ENCODE data around the gene GSTK1. TPM values are rescaled to one million over a fixed set of nuclear protein-coding genes. Genes with fewer than 3 reads are reported as not detected.

Gene GSTK1
- total and polyA plus RNA-seq, 2 donors (not counting 1 experiment from before 2014, with no cell fraction given), result 181 to 315 TPM

- WGBS (ENCODE audit: insufficient coverage), result 100% methylated on average over 1 of the region's 3 CpGs
- H3K27ac ChIP-seq (ENCODE audit: low read length in 2 of 2), result peak overlapping the region; percentile 84 to 94
Measured at GRCh38 chr7:143256325-143256724, 6.9 kb upstream of the GSTK1 start.

GRCh38 chr7:143256932-143257331 lies 6.3 kb upstream of the GSTK1 start:
- Mint-ChIP-seq H3K27ac (peak overlapping the region; percentile 89), H3K4me1 (peaks cover 46% of the 10 kb centered on the region), H3K9me3 (ENCODE audit: insufficient read depth) (no peaks in the 10 kb centered on the region), H3K4me3 (peak overlapping the region; percentile 42), H3K27me3 (no peaks in the 10 kb centered on the region)
- ChIA-PET POLR2A (no interaction called here), CTCF (interaction anchor here (0.6 to 5.7 kb wide), 4 partner anchors 10 to 42 kb away, joined by 3 to 40 read pairs (median 4); no protein-coding TSS in a partner anchor)
- WGBS (ENCODE audit: insufficient coverage), result 35% methylated on average over 2 of the region's 4 CpGs
- Histone ChIP-seq H3K9ac (ENCODE audit: low read length) (peak overlapping the region; percentile 6), H3K4me2 (replicated peaks; ENCODE audit: low read depth, low read length, poor library complexity, severe bottlenecking) (peak overlapping the region; percentile 32), H3K4me1 (ENCODE audit: control insufficient read depth in 2 of 2, insufficient read depth in 2 of 2, low read length in 2 of 2) (peaks cover 31 to 49% of the 10 kb centered on the region in 2 donors), H2AFZ (ENCODE audit: insufficient read depth, low read depth, low read length, poor library complexity, severe bottlenecking) (peak overlapping the region; percentile 30), H3K79me2 (ENCODE audit: control insufficient read depth, insufficient read depth, low read length) (peaks cover 3% of the 10 kb centered on the region), H4K20me1 (ENCODE audit: control insufficient read depth, insufficient read depth, low read length, poor library complexity, severe bottlenecking) (no peaks in the 10 kb centered on the region), H3K27me3 (replicated peaks in 1 of 4; ENCODE audit: control extremely low read depth in 1 of 4, control insufficient read depth in 3 of 4, insufficient read depth in 4 of 4, low read length in 3 of 4) (no peaks in the 10 kb centered on the region), H3K27ac (ENCODE audit: low read length in 2 of 2) (peak overlapping the region; percentile 84 to 94), H3K9me3 (ENCODE audit: control extremely low read depth in 1 of 3, control insufficient read depth in 2 of 3, insufficient read depth in 1 of 3, low read length in 2 of 3) (no peaks in the 10 kb centered on the region), H3K4me3 (ENCODE audit: control extremely low read depth in 1 of 5, extremely low read depth in 1 of 5, insufficient read depth in 1 of 5, low read depth in 2 of 5, low read length in 4 of 5) (no peak overlapping the region), H3K36me3 (replicated peaks in 1 of 2; ENCODE audit: control extremely low read depth in 1 of 2, control insufficient read depth in 1 of 2, extremely low read depth in 1 of 2, insufficient read depth in 2 of 2, low read length in 1 of 2) (no peaks in the 10 kb centered on the region)
- ATAC-seq (ENCODE audit: low read depth) (peak; percentile 84), DNase-seq (peak; percentile 74)
- no peak for TF ChIP-seq CTCF (IDR thresholded peaks at IDR 0.05)
- no peak for TF ChIP-seq EZH2 (IDR thresholded peaks at IDR 0.05; ENCODE audit: borderline replicate concordance, insufficient read depth, low read depth, low read length, poor library complexity, severe bottlenecking)
- intact Hi-C loops (cut with micrococcal nuclease), result no loop called here

More at GRCh38 chr7:143256325-143256724, 6.9 kb upstream of the GSTK1 start:
- H3K27me3 Mint-ChIP-seq, result no peaks in the 10 kb centered on the region
- Histone ChIP-seq H3K79me2 (ENCODE audit: control insufficient read depth, insufficient read depth, low read length) (no peaks in the 10 kb centered on the region), H3K36me3 (replicated peaks in 1 of 2; ENCODE audit: control extremely low read depth in 1 of 2, control insufficient read depth in 1 of 2, extremely low read depth in 1 of 2, insufficient read depth in 2 of 2, low read length in 1 of 2) (no peaks in the 10 kb centered on the region), H3K4me3 (ENCODE audit: control extremely low read depth in 1 of 5, extremely low read depth in 1 of 5, insufficient read depth in 1 of 5, low read depth in 2 of 5, low read length in 4 of 5) (no peak overlapping the region), H3K4me1 (ENCODE audit: control insufficient read depth in 2 of 2, insufficient read depth in 2 of 2, low read length in 2 of 2) (peaks cover 37 to 55% of the 10 kb centered on the region in 2 donors), H3K4me2 (replicated peaks; ENCODE audit: low read depth, low read length, poor library complexity, severe bottlenecking) (peak overlapping the region; percentile 32), H3K9me3 (ENCODE audit: control extremely low read depth in 1 of 3, control insufficient read depth in 2 of 3, insufficient read depth in 1 of 3, low read length in 2 of 3) (no peaks in the 10 kb centered on the region), H4K20me1 (ENCODE audit: control insufficient read depth, insufficient read depth, low read length, poor library complexity, severe bottlenecking) (no peaks in the 10 kb centered on the region), H3K27me3 (replicated peaks in 1 of 4; ENCODE audit: control extremely low read depth in 1 of 4, control insufficient read depth in 3 of 4, insufficient read depth in 4 of 4, low read length in 3 of 4) (no peaks in the 10 kb centered on the region), H2AFZ (ENCODE audit: insufficient read depth, low read depth, low read length, poor library complexity, severe bottlenecking) (peak overlapping the region; percentile 30), H3K9ac (ENCODE audit: low read length) (peak overlapping the region; percentile 6)
- ATAC-seq (ENCODE audit: low read depth) (no peak), DNase-seq (no peak)
- intact Hi-C loops (cut with micrococcal nuclease), result no loop called here
- peak overlapping the region; percentile 89 for H3K27ac Mint-ChIP-seq
- H3K4me1 Mint-ChIP-seq, result peaks cover 51% of the 10 kb centered on the region
- no peak for TF ChIP-seq EZH2 (IDR thresholded peaks at IDR 0.05; ENCODE audit: borderline replicate concordance, insufficient read depth, low read depth, low read length, poor library complexity, severe bottlenecking)
- TF ChIP-seq CTCF (IDR thresholded peaks at IDR 0.05), result no peak
- H3K9me3 Mint-ChIP-seq (ENCODE audit: insufficient read depth), result no peaks in the 10 kb centered on the region
- CTCF ChIA-PET, result interaction anchor here (0.6 to 5.7 kb wide), 5 partner anchors 9 to 124 kb away, joined by 3 to 40 read pairs (median 5); no protein-coding TSS in a partner anchor
- POLR2A ChIA-PET, result no interaction called here
- no peak overlapping the region for H3K4me3 Mint-ChIP-seq

Measured in B cell (primary cell).